ENCODE results near the gene SSUH2. TPM values are rescaled to one million over a fixed set of nuclear protein-coding genes. Genes with fewer than 3 reads are reported as not detected.

Gene SSUH2
- total RNA-seq, 1 donor from 2014 or later = 1.1 TPM

- Histone ChIP-seq H3K36me3 (no peaks in the 10 kb centered on the region), H3K27ac (replicated peaks) (no peak overlapping the region), H3K27me3 (ENCODE audit: low read depth) (no peaks in the 10 kb centered on the region), H3K9me3 (replicated peaks) (no peaks in the 10 kb centered on the region), H3K4me1 (peaks cover 7% of the 10 kb centered on the region), H3K4me3 (no peak overlapping the region)
- no peak for TF ChIP-seq CTCF (IDR thresholded peaks at IDR 0.05; ENCODE audit: borderline replicate concordance)
- intact Hi-C loops (cut with micrococcal nuclease) = no loop called here
- no peak for DNase-seq
These were observed 2.6 kb downstream of the SSUH2 start for GRCh38 chr3:8642001-8642400.

- no peak overlapping the region for H3K4me3 ChIP-seq
- H3K27me3 ChIP-seq (ENCODE audit: low read depth) = no peaks in the 10 kb centered on the region
- H3K27ac ChIP-seq (replicated peaks) = no peak overlapping the region
- no peak for DNase-seq
- TF ChIP-seq CTCF (IDR thresholded peaks at IDR 0.05; ENCODE audit: borderline replicate concordance) = no peak
- no peaks in the 10 kb centered on the region for H3K9me3 ChIP-seq (replicated peaks)
- peaks cover 7% of the 10 kb centered on the region for H3K4me1 ChIP-seq
- intact Hi-C loops (cut with micrococcal nuclease) = no loop called here
- no peaks in the 10 kb centered on the region for H3K36me3 ChIP-seq
These were observed 3.1 kb downstream of the SSUH2 start for GRCh38 chr3:8641472-8641871.

GRCh38 chr3:8640223-8640622 is 4.4 kb downstream of the SSUH2 start:
- intact Hi-C loops (cut with micrococcal nuclease) = no loop called here
- Histone ChIP-seq H3K36me3 (no peaks in the 10 kb centered on the region), H3K27ac (replicated peaks) (no peak overlapping the region), H3K4me1 (peaks cover 7% of the 10 kb centered on the region), H3K4me3 (no peak overlapping the region), H3K27me3 (ENCODE audit: low read depth) (no peaks in the 10 kb centered on the region), H3K9me3 (replicated peaks) (no peaks in the 10 kb centered on the region)
- no peak for TF ChIP-seq CTCF (IDR thresholded peaks at IDR 0.05; ENCODE audit: borderline replicate concordance)
- no peak for DNase-seq

- no peak for DNase-seq
- Histone ChIP-seq H3K4me1 (peaks cover 7% of the 10 kb centered on the region), H3K36me3 (no peaks in the 10 kb centered on the region), H3K9me3 (replicated peaks) (no peaks in the 10 kb centered on the region), H3K27ac (replicated peaks) (no peak overlapping the region), H3K27me3 (ENCODE audit: low read depth) (no peaks in the 10 kb centered on the region), H3K4me3 (no peak overlapping the region)
- no peak for TF ChIP-seq CTCF (IDR thresholded peaks at IDR 0.05; ENCODE audit: borderline replicate concordance)
- intact Hi-C loops (cut with micrococcal nuclease) = no loop called here
These were observed 5.0 kb downstream of the SSUH2 start for GRCh38 chr3:8639659-8640000.

GRCh38 chr3:8638994-8639658 is 5.5 kb downstream of the SSUH2 start:
- TF ChIP-seq CTCF (IDR thresholded peaks at IDR 0.05; ENCODE audit: borderline replicate concordance) = no peak
- Histone ChIP-seq H3K9me3 (replicated peaks) (no peaks in the 10 kb centered on the region), H3K27me3 (ENCODE audit: low read depth) (no peaks in the 10 kb centered on the region), H3K27ac (replicated peaks) (peak overlapping the region; percentile 55), H3K4me3 (no peak overlapping the region), H3K36me3 (no peaks in the 10 kb centered on the region), H3K4me1 (peaks cover 7% of the 10 kb centered on the region)
- no peak for DNase-seq
- intact Hi-C loops (cut with micrococcal nuclease) = no loop called here

Measured in left ventricle myocardium inferior (tissue), 1 donor.